ENCODE data around the gene CIP2A.

The CIP2A gene

DNA sequence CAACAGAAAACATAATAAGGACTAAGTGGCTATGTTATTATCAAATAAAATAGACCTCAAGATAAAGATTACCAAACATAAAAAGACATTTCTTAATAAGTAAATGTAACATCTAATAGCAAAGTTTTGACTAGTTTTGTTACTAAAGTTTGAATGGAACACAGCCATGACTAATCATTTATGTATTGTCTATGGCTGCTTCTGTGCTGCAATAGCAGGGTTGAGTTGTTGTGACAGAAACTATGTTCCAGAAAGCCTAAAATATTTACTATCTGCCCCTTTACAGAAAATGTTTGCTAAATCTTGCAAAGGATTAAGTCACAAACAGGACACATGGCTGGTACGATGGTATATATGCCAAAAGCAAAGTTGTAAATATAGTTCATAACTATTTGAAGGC lies 40.9 kb downstream of the CIP2A start:
- no peak overlapping the region for H3K27ac ChIP-seq
- TF ChIP-seq, protein P1, sequence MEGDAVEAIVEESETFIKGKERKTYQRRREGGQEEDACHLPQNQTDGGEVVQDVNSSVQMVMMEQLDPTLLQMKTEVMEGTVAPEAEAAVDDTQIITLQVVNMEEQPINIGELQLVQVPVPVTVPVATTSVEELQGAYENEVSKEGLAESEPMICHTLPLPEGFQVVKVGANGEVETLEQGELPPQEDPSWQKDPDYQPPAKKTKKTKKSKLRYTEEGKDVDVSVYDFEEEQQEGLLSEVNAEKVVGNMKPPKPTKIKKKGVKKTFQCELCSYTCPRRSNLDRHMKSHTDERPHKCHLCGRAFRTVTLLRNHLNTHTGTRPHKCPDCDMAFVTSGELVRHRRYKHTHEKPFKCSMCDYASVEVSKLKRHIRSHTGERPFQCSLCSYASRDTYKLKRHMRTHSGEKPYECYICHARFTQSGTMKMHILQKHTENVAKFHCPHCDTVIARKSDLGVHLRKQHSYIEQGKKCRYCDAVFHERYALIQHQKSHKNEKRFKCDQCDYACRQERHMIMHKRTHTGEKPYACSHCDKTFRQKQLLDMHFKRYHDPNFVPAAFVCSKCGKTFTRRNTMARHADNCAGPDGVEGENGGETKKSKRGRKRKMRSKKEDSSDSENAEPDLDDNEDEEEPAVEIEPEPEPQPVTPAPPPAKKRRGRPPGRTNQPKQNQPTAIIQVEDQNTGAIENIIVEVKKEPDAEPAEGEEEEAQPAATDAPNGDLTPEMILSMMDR (conservative IDR thresholded peaks at IDR 0.05) = no peak
- TF ChIP-seq ZFX (IDR thresholded peaks at IDR 0.05) = no peak

DNA sequence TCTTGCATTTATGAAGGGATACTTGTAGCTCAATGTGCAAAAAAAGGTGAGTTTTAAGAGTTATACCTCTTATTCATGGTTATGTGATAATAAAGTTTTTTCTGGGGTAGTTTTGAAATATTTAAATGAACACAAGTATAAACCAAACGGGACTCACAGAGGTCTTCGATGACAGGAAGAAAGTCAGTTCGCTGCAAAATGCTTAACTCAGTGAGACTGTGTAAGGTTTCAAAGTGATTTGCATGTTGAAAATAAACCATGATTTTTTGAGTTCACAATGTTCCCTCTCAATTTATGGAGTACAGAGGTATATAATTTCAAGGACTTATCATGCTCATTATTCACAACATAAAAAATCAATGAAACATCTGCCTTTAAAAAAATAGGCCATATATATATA lies 42.5 kb downstream of the CIP2A start:
- no peak for TF ChIP-seq ZFX (IDR thresholded peaks at IDR 0.05)
- TF ChIP-seq, protein P1 (conservative IDR thresholded peaks at IDR 0.05) = no peak
- no peak overlapping the region for H3K27ac ChIP-seq

DNA sequence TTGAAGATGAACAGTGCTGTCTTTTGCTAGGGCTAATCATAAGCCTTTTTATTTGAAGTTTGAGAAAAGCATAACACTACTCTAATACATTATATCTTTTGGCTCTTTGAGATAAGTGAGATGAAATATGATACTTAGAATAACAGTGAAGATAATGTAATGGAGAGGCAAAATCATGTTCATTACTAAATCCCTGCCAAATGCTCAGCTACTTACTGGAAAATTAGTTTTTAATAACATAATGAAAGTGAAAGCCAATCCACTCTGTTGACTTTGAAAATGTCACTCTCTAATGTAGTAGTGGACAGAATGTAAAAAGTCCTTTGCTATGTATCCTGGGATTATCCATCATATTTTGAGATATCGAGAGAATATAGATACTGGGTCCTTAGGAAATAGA lies 43.0 kb downstream of the CIP2A start:
- H3K27ac ChIP-seq = no peak overlapping the region
- TF ChIP-seq, protein P1 (conservative IDR thresholded peaks at IDR 0.05) = no peak
- no peak for TF ChIP-seq ZFX (IDR thresholded peaks at IDR 0.05)

DNA sequence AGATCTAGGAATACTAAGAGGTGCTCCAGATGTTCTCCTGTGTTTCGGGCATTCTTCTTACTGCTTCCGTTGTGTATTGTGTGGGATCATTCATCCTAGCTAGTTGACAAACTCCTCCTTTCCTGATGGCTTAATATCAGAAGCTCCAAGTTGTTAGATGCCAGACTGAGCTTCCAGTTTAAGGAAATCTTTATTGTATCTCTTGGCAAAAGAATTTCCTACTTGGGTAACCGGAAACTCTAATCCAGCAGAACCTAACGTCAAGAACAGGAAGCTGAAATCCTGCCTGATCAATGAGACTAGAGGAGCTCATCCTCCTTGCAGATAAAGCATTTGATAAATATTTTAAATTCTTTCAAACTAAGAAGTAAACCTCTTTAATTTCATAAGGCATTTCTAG lies 51.2 kb downstream of the CIP2A start:
- no peak overlapping the region for H3K27ac ChIP-seq
- TF ChIP-seq, protein P1 (conservative IDR thresholded peaks at IDR 0.05) = no peak
- TF ChIP-seq ZFX (IDR thresholded peaks at IDR 0.05) = no peak

- no peak overlapping the region for H3K27ac ChIP-seq
- TF ChIP-seq ZFX (IDR thresholded peaks at IDR 0.05) = no peak
- TF ChIP-seq, protein P1 (conservative IDR thresholded peaks at IDR 0.05) = no peak
Measured at GRCh38 chr3:108528459-108529252, 60.6 kb downstream of the CIP2A start.

GRCh38 chr3:108527817-108528216 lies 61.4 kb downstream of the CIP2A start:
- no peak overlapping the region for H3K27ac ChIP-seq

GRCh38 chr3:108527109-108527508 lies 62.1 kb downstream of the CIP2A start:
- no peak overlapping the region for H3K27ac ChIP-seq
- TF ChIP-seq, protein P1 (conservative IDR thresholded peaks at IDR 0.05) = no peak
- TF ChIP-seq ZFX (IDR thresholded peaks at IDR 0.05) = no peak

More at GRCh38 chr3:108527817-108528216, 61.4 kb downstream of the CIP2A start:
- no peak for TF ChIP-seq ZFX (IDR thresholded peaks at IDR 0.05)
- TF ChIP-seq, protein P1 (conservative IDR thresholded peaks at IDR 0.05) = no peak

Data from C4-2B (cell line).